Astrocyte (in vitro differentiated cells and primary cell): Measurements from ENCODE around the gene OR2A1. TPM values are rescaled to one million over a fixed set of nuclear protein-coding genes. Genes with fewer than 3 reads are reported as not detected.

Experiments used
- total RNA-seq: library from RNA; stranded (reverse); gene quantifications from 2 replicates; pipeline ENCODE4 v1.2.1, GENCODE V29; 2021

The OR2A1 gene
- total RNA-seq, 1 donor from 2014 or later, result not detected

Other genes with a start within 250 kb of the OR2A1 start
- not detected in 2 replicates for gene OR2A25, start 242.6 kb upstream of the OR2A1 start, total RNA-seq
- not detected in 2 replicates for gene OR2A12, start 226.1 kb upstream of the OR2A1 start, total RNA-seq
- not detected in 2 replicates for gene OR2A2, start 202.8 kb upstream of the OR2A1 start, total RNA-seq
- gene OR2A14, start 189.2 kb upstream of the OR2A1 start, total RNA-seq, result not detected in 2 replicates
- gene CTAGE4, start 129.0 kb upstream of the OR2A1 start, total RNA-seq, result 0.99 and 1.4 TPM in 2 replicates
- gene ARHGEF35, start 116.6 kb upstream of the OR2A1 start, total RNA-seq, result 4.4 and 5.0 TPM in 2 replicates
- not detected in 2 replicates for gene OR2A42, start 72.8 kb upstream of the OR2A1 start, total RNA-seq
- 0.62 and 0.64 TPM in 2 replicates for gene OR2A7, start 47.6 kb upstream of the OR2A1 start, total RNA-seq
- gene CTAGE8, start 43.1 kb upstream of the OR2A1 start, total RNA-seq, result 0.96 and 0.98 TPM in 2 replicates
- gene ARHGEF5, start 43.0 kb downstream of the OR2A1 start, total RNA-seq, result 9.3 and 10.5 TPM in 2 replicates
- gene NOBOX, start 91.3 kb downstream of the OR2A1 start, total RNA-seq, result not detected in 2 replicates